Fibroblast of lung (primary cell): ENCODE results near the gene ZNF521. TPM values are rescaled to one million over a fixed set of nuclear protein-coding genes. Genes with fewer than 3 reads are reported as not detected.

Experiments
- DNase-seq, 2 donors: peaks; one replicate each; pipeline versions ENCODE4 v3.0.0 to v3.0.0-alpha.2; 2010; ENCODE audit warnings: low read depth in 2 of 2
- H2AFZ ChIP-seq: 2 replicates; pipeline ENCODE4 v1.5.1; 2012; ENCODE audit warnings: low read length, control low read depth, inconsistent platforms
- H3K27ac ChIP-seq: 2 replicates; pipeline ENCODE4 v1.5.1; 2011; ENCODE audit warnings: low read length, control low read depth; ENCODE audit not compliant: insufficient read depth
- H3K27me3 ChIP-seq: 2 replicates; pipeline ENCODE4 v1.5.1; 2011; ENCODE audit warnings: mild to moderate bottlenecking, low read length; ENCODE audit not compliant: control insufficient read depth, insufficient read depth
- H3K36me3 ChIP-seq: 2 replicates; pipeline ENCODE4 v1.5.1; 2011; ENCODE audit warnings: low read length; ENCODE audit not compliant: control insufficient read depth, insufficient read depth
- H3K4me1 ChIP-seq: 2 replicates; pipeline ENCODE4 v1.5.1; 2011; ENCODE audit warnings: low read length; ENCODE audit not compliant: control insufficient read depth, insufficient read depth; ENCODE audit errors: extremely low read depth
- H3K4me2 ChIP-seq: 2 replicates; pipeline ENCODE4 v1.5.1; 2011; ENCODE audit warnings: low read length, control low read depth; ENCODE audit not compliant: insufficient read depth; ENCODE audit errors: extremely low read depth
- H3K4me3 ChIP-seq, 4 experiments: fragments of 200-600 bp in 1 of 4; sonication (generic) in 1 of 4; replicated peaks in 1 of 4; 2 replicates each; pipeline ENCODE4 v1.5.1; 2011 to 2016; ENCODE audit warnings: low read length in 4 of 4, low read depth in 3 of 4, mild to moderate bottlenecking in 3 of 4, control low read depth in 2 of 4, inconsistent platforms in 1 of 4, mixed read lengths in 1 of 4; ENCODE audit not compliant: insufficient read depth in 1 of 4; ENCODE audit errors: control extremely low read depth in 1 of 4
- H3K79me2 ChIP-seq: 2 replicates; pipeline ENCODE4 v1.5.1; 2012; ENCODE audit warnings: mild to moderate bottlenecking, low read length, inconsistent platforms; ENCODE audit not compliant: control insufficient read depth, insufficient read depth
- H3K9ac ChIP-seq: 2 replicates; pipeline ENCODE4 v1.5.1; 2011; ENCODE audit warnings: mild to moderate bottlenecking, low read length, control low read depth; ENCODE audit not compliant: insufficient read depth
- H3K9me3 ChIP-seq: 2 replicates; pipeline ENCODE4 v1.5.1; 2012; ENCODE audit warnings: low read depth, low read length; ENCODE audit not compliant: control insufficient read depth, insufficient read depth
- H4K20me1 ChIP-seq: 2 replicates; pipeline ENCODE4 v1.5.1; 2011; ENCODE audit warnings: low read length; ENCODE audit not compliant: control insufficient read depth, insufficient read depth; ENCODE audit errors: extremely low read depth
- EZH2 ChIP-seq: IDR thresholded peaks from 2 replicates; pipeline ENCODE4 v1.5.1; 2012; ENCODE audit warnings: low read length, control low read depth, mild to moderate bottlenecking; ENCODE audit errors: missing control alignments
- polyA plus RNA-seq, 2 donors: library from polyadenylated mRNA; depleted of rRNA in 1 of 2; stranded (reverse) in 1 of 2; unstranded in 1 of 2; fragments of >200 nt; gene quantifications; 2 replicates each; pipeline ENCODE4 v1.2.1, GENCODE V29; 2011 to 2012; ENCODE audit warnings: missing spikeins in 1 of 2
- total RNA-seq: library from RNA; depleted of rRNA; stranded (reverse); fragments of >200 nt; gene quantifications from 2 replicates; pipeline ENCODE4 v1.2.1, GENCODE V29; 2014
- TF ChIP-seq, protein P1 (sequence below), 2 donors: IDR thresholded peaks in 1 of 2; conservative IDR thresholded peaks in 1 of 2; 1 replicate in 1 of 2; 2 replicates in 1 of 2; pipeline ENCODE4 v1.5.1; 2011 to 2012; ENCODE audit warnings: low read length in 2 of 2, control low read depth in 1 of 2, inconsistent platforms in 1 of 2, low read depth in 1 of 2, mild to moderate bottlenecking in 1 of 2

The ZNF521 gene
- total and polyA plus RNA-seq, 2 donors (not counting 1 experiment from before 2014, with no cell fraction given): 25.2 to 43.6 TPM

DNA sequence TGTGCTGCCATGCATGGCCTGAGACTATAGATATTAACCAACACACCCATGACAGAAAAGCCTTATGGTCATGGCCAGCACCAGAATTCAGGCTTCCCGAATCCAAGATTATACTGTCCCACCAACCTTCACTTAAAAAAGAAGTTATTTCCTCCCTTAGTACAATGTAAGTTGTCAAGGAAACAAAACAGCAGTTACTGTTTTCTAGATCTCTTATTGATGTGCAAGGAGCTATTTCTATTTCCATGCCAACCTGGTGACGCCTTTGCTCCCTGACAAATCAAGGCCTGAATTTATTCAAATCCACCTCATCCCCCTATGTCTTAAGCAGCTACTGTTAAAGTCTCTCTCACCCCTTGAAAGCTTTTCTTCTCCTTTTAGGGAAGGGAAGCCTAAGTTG lies 249.3 kb downstream of the ZNF521 start:
- H4K20me1 ChIP-seq: no peaks in the 10 kb centered on the region
- no peak overlapping the region for H2AFZ ChIP-seq
- H3K9ac ChIP-seq: no peak overlapping the region
- H3K27me3 ChIP-seq: no peaks in the 10 kb centered on the region
- no peaks in the 10 kb centered on the region for H3K9me3 ChIP-seq
- H3K27ac ChIP-seq: no peak overlapping the region
- DNase-seq: no peak
- TF ChIP-seq EZH2: no peak
- TF ChIP-seq, protein P1, sequence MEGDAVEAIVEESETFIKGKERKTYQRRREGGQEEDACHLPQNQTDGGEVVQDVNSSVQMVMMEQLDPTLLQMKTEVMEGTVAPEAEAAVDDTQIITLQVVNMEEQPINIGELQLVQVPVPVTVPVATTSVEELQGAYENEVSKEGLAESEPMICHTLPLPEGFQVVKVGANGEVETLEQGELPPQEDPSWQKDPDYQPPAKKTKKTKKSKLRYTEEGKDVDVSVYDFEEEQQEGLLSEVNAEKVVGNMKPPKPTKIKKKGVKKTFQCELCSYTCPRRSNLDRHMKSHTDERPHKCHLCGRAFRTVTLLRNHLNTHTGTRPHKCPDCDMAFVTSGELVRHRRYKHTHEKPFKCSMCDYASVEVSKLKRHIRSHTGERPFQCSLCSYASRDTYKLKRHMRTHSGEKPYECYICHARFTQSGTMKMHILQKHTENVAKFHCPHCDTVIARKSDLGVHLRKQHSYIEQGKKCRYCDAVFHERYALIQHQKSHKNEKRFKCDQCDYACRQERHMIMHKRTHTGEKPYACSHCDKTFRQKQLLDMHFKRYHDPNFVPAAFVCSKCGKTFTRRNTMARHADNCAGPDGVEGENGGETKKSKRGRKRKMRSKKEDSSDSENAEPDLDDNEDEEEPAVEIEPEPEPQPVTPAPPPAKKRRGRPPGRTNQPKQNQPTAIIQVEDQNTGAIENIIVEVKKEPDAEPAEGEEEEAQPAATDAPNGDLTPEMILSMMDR (conservative IDR thresholded peaks at IDR 0.05 in 1 of 2, IDR thresholded peaks at IDR 0.05 in 1 of 2; ENCODE audit: low read depth in 1 of 2, low read length in 2 of 2): no peak
- peaks cover 5% of the 10 kb centered on the region for H3K4me1 ChIP-seq
- no peak overlapping the region for H3K4me3 ChIP-seq
- H3K79me2 ChIP-seq: no peaks in the 10 kb centered on the region
- no peak overlapping the region for H3K4me2 ChIP-seq
- peaks cover 1% of the 10 kb centered on the region for H3K36me3 ChIP-seq

DNA sequence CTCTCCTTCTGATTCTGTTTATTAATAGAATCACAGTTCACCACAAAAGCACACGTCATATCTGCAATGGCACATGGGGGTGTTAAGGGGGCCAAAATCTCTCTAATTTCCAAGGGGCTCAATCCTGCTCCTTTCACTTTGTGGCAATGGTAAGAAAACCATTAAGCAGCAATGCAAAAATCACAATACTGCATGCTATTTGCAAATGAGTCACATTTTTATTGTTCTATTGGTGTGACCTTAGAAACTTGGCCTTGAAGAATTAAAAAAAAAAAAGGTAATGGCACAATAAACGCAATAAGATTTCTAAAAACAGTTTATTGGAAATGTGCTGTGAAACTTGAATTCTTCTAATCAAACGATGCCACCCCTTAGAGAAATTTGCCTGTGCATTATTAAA lies 251.5 kb downstream of the ZNF521 start:
- H4K20me1 ChIP-seq: no peaks in the 10 kb centered on the region
- no peak overlapping the region for H3K9ac ChIP-seq
- H3K36me3 ChIP-seq: peaks cover 1% of the 10 kb centered on the region
- no peak overlapping the region for H3K27ac ChIP-seq
- H3K9me3 ChIP-seq: no peaks in the 10 kb centered on the region
- DNase-seq: no peak
- H3K4me3 ChIP-seq: no peak overlapping the region
- TF ChIP-seq, protein P1 (conservative IDR thresholded peaks at IDR 0.05 in 1 of 2, IDR thresholded peaks at IDR 0.05 in 1 of 2; ENCODE audit: low read depth in 1 of 2, low read length in 2 of 2): no peak
- TF ChIP-seq EZH2: no peak
- H3K4me1 ChIP-seq: peaks cover 13% of the 10 kb centered on the region
- H2AFZ ChIP-seq: no peak overlapping the region
- no peaks in the 10 kb centered on the region for H3K79me2 ChIP-seq
- H3K4me2 ChIP-seq: no peak overlapping the region
- H3K27me3 ChIP-seq: no peaks in the 10 kb centered on the region

DNA sequence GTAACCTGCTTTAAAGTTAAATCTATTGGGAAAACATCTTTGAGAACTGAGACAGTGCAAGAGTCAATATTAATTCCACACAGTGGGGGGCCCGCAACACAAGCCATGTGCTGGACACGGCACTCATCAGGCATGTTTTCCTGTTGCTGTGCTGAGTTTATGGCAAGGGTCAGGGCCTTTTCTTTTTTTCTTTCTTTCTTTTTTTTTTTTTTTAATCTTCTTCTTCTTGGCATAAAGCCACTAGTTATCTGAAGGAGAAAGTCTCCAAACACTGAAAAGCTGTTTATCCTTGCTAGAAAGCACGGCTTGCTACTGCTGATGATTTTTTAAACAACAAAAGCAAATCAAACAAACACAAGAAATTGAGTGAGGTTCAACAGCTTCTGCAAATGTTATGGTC lies 252.1 kb downstream of the ZNF521 start:
- Histone ChIP-seq H3K36me3 (peaks cover 1% of the 10 kb centered on the region), H3K4me2 (peak overlapping the region; percentile 17), H2AFZ (no peak overlapping the region), H3K4me1 (peaks cover 13% of the 10 kb centered on the region), H3K9me3 (no peaks in the 10 kb centered on the region), H3K9ac (no peak overlapping the region), H3K27ac (no peak overlapping the region), H3K27me3 (no peaks in the 10 kb centered on the region), H3K79me2 (no peaks in the 10 kb centered on the region), H3K4me3 (no peak overlapping the region), H4K20me1 (no peaks in the 10 kb centered on the region)
- DNase-seq: peak in 1 of 2 donors; percentile 51
- no peak for TF ChIP-seq EZH2
- TF ChIP-seq, protein P1 (conservative IDR thresholded peaks at IDR 0.05 in 1 of 2, IDR thresholded peaks at IDR 0.05 in 1 of 2; ENCODE audit: low read depth in 1 of 2, low read length in 2 of 2): no peak
